Lower leg skin (tissue), 3 donors: ENCODE measurements around the gene AFMID.

Source experiments
- CTCF ChIP-seq, 3 donors: fragments of 450-650 bp; IDR thresholded peaks; one replicate each; pipeline ENCODE4 v1.5.1; 2016; ENCODE audit warnings: antibody characterized with exemption in 3 of 3, mild to moderate bottlenecking in 3 of 3, moderate library complexity in 2 of 3
- POLR2A ChIP-seq, 2 donors: fragments of 450-650 bp; IDR thresholded peaks; one replicate each; pipeline ENCODE4 v1.6.1; 2016 to 2017; ENCODE audit warnings: antibody characterized with exemption in 2 of 2, mild to moderate bottlenecking in 1 of 2, moderate library complexity in 1 of 2

GRCh38 chr17:78168903-78169793, 18.0 kb upstream of the AFMID start:
- TF ChIP-seq CTCF (IDR thresholded peaks at IDR 0.05) (no peak), POLR2A (IDR thresholded peaks at IDR 0.05) (no peak)
